Right lobe of liver (tissue), 6 donors: Measurements from ENCODE around the gene SCFD2. TPM values are rescaled to one million over a fixed set of nuclear protein-coding genes. Genes with fewer than 3 reads are reported as not detected.

Experiments used
- ATAC-seq, 4 donors: fragments of 200-7000 bp; cut with Tn5 transposase; one replicate each; pipeline ENCODE4 v1.9.1; 2020; ENCODE audit warnings: mild to moderate bottlenecking in 4 of 4, moderate library complexity in 4 of 4
- DNase-seq, 3 donors: peaks; one replicate each; pipeline ENCODE4 v3.0.0-alpha.2; 2020
- H3K27ac ChIP-seq, 3 donors: fragments of 200-600 bp; one replicate each; pipeline ENCODE4 v1.8.0; 2022
- H3K27me3 ChIP-seq, 2 donors: fragments of 200-600 bp; one replicate each; pipeline ENCODE4 v1.8.0; 2022
- H3K36me3 ChIP-seq, 4 donors: fragments of 200-600 bp; sonication (generic) in 1 of 4; one replicate each; pipeline versions ENCODE4 v1.5.1 to v1.8.0; 2017 to 2022; ENCODE audit warnings: control low read depth in 1 of 4
- H3K4me1 ChIP-seq, 4 donors: fragments of 200-600 bp; sonication (generic) in 1 of 4; one replicate each; pipeline versions ENCODE4 v1.5.1 to v1.8.0; 2017 to 2022; ENCODE audit warnings: control low read depth in 1 of 4
- H3K4me3 ChIP-seq, 3 donors: fragments of 200-600 bp; one replicate each; pipeline ENCODE4 v1.8.0; 2022
- H3K9me3 ChIP-seq, 4 donors: fragments of 200-600 bp; sonication (generic) in 1 of 4; one replicate each; pipeline versions ENCODE4 v1.5.1 to v1.8.0; 2017 to 2022; ENCODE audit warnings: control low read depth in 1 of 4
- CTCF ChIP-seq, 4 donors: fragments of 200-600 bp in 3 of 4; fragments of 450-650 bp in 1 of 4; IDR thresholded peaks; one replicate each; pipeline versions ENCODE4 v1.5.1 to v1.8.0; 2016 to 2022; ENCODE audit warnings: antibody characterized with exemption in 4 of 4, mild to moderate bottlenecking in 2 of 4
- POLR2A ChIP-seq: fragments of 450-650 bp; IDR thresholded peaks from one replicate; pipeline ENCODE4 v1.6.1; 2017; ENCODE audit warnings: antibody characterized with exemption, mild to moderate bottlenecking
- WGBS: methylation state at CpG from one replicate; pipeline ENCODE4 v1.1.6; 2018; ENCODE audit warnings: low coverage, low lambda C conversion rate; ENCODE audit not compliant: insufficient coverage; ENCODE audit errors: missing lambda C conversion rate; 5-methylcytosine and 5-hydroxymethylcytosine counted together
- intact Hi-C, 2 donors: fragments of 100-400 bp; cut with DNase I; formaldehyde crosslinking; loops; one replicate each; pipeline versions ENCODE4 v1.11.2 to v1.14.1; 2022
- total RNA-seq, 6 experiments: library from RNA; depleted of rRNA in 2 of 6; stranded (reverse); fragments of >200 nt in 2 of 6; fragmentation: NEBNext Ultra II Directional in 3 of 6; extraction: Animal tissue kit (Norgen Biotek cat#: 25700) in 3 of 6; gene quantifications; one replicate each; pipeline versions ENCODE4 v1.1.0 to v1.2.4, GENCODE V29; 2016 to 2023
- donor health status: DM: no; HTN: yes; CAD: no.
- donor health status: DM: no; HTN: no; CAD: no.
- donor health status: DM: no; HTN: no; CAD: no.
- donor health status: DM: no; HTN: yes; CAD: no.
- donor health status: DM: no; HTN: yes; CAD: no.

Gene SCFD2
- total RNA-seq, 6 experiments from 2014 or later, result 7.6 to 17.1 (median 10.3) TPM

DNA sequence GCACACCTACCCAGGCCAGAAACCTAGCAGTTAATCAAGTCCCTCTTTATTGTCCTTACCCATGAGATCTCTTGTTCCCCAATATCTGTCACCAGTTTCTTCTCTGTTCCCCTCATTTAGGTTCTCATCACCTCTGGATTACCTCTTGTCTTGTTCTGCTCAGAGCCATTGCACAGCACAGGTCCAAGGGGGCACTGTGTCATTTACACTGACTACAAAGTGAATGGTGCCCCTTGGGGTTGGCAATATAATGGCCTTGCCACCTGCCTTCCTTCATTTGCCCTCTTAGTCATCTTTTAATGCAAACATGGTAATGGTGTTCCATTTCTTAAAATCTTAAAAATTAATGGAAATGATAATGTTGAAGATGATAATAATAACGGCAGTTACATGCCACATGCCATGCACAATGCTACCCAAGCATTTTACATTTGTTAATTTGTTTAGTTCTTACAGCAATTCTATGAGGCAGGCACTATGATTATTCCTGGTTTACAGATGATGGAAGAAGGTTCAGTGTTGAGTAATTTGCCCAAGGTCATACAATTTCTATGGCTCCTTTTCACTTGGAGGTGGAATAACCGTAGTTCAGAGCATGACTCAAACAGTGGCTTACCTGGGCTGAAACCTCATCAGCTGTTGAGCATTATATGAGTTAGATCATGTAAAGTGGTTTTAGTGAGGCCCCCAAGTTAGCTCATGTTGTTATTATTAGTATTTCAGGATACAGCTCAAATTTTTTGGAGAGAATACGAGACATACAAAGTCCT is 385.9 kb downstream of the SCFD2 start:
- H3K4me1 ChIP-seq, result no peaks in the 10 kb centered on the region
- TF ChIP-seq CTCF (IDR thresholded peaks at IDR 0.05), result no peak
- TF ChIP-seq POLR2A, result no peak
- no peak overlapping the region for H3K27ac ChIP-seq
- no peak overlapping the region for H3K4me3 ChIP-seq
- ATAC-seq (no peak), DNase-seq (no peak)
- H3K36me3 ChIP-seq, result no peaks in the 10 kb centered on the region
- no peaks in the 10 kb centered on the region for H3K9me3 ChIP-seq
- H3K27me3 ChIP-seq, result no peaks in the 10 kb centered on the region
- intact Hi-C loops, result loop anchor here in 1 of 2 donors (5.0 to 10.0 kb wide), 2 partner anchors 433 to 745 kb away; no protein-coding TSS in a partner anchor
- 93% methylated on average over 3 of the region's 3 CpGs for whole genome bisulfite sequencing

- no peaks in the 10 kb centered on the region for H3K4me1 ChIP-seq
- H3K4me3 ChIP-seq, result no peak overlapping the region
- no peaks in the 10 kb centered on the region for H3K36me3 ChIP-seq
- no peaks in the 10 kb centered on the region for H3K27me3 ChIP-seq
- intact Hi-C loops, result no loop called here
- DNase-seq, result no peak
- no peaks in the 10 kb centered on the region for H3K9me3 ChIP-seq
- WGBS, result 100% methylated on average over 1 of the region's 1 CpG
- ATAC-seq, result no peak
- H3K27ac ChIP-seq, result no peak overlapping the region
- TF ChIP-seq POLR2A, result no peak
- no peak for TF ChIP-seq CTCF (IDR thresholded peaks at IDR 0.05)
These were observed 386.8 kb downstream of the SCFD2 start for GRCh38 chr4:52979020-52979419.

GRCh38 chr4:52977252-52977651 is 388.6 kb downstream of the SCFD2 start:
- no peak overlapping the region for H3K4me3 ChIP-seq
- intact Hi-C loops, result no loop called here
- ATAC-seq (no peak), DNase-seq (no peak)
- no peaks in the 10 kb centered on the region for H3K9me3 ChIP-seq
- H3K27ac ChIP-seq, result no peak overlapping the region
- no peaks in the 10 kb centered on the region for H3K27me3 ChIP-seq
- WGBS, result 91% methylated on average over 1 of the region's 1 CpG
- H3K36me3 ChIP-seq, result no peaks in the 10 kb centered on the region
- TF ChIP-seq POLR2A, result no peak
- TF ChIP-seq CTCF (IDR thresholded peaks at IDR 0.05), result no peak
- no peaks in the 10 kb centered on the region for H3K4me1 ChIP-seq

DNA sequence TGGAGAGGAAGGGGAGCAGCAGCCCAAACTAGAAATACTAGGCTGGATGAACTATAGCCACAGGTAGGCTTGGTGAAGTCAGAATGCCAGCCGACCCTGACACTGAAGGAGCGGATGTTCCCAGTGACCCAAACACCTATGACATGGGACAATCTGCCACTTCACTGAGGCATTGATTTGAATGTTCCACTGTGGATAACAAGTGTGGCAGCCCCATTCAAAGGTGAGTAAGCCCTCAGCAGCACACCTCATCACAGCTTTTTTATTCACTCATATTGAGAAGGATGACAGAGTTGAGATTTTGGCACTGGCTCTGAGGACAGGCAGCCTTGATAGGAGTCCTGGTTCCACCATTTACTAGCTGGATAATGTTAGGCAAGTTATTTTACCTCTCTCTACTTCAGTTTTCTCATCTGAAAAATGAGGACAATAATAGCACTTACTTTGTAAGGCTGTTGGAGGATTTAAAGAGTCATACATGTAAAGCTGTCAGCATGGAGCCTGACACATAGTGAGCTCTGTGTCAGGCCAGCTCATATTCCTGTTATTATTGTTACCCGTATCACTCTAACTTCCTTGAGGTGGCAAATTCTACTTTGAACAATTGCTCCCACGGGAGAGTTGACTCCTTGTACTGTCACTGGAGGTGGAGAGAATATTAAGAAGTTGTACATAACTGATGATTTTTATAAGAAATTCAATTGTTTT is 389.2 kb downstream of the SCFD2 start:
- intact Hi-C loops, result no loop called here
- no peak for ATAC-seq
- Histone ChIP-seq H3K9me3 (no peaks in the 10 kb centered on the region), H3K4me1 (no peaks in the 10 kb centered on the region), H3K36me3 (no peaks in the 10 kb centered on the region), H3K27me3 (no peaks in the 10 kb centered on the region), H3K4me3 (no peak overlapping the region), H3K27ac (no peak overlapping the region)
- DNase-seq, result no peak
- TF ChIP-seq CTCF (IDR thresholded peaks at IDR 0.05), result no peak
- no peak for TF ChIP-seq POLR2A
- WGBS, result 84% methylated on average over 4 of the region's 4 CpGs
